DMS114 treated with DMSO at 0.1 percent for 48 hours (cell line): ENCODE data around the gene SLCO2A1.
"Not testable (repeated sequence)": the region's sequence is repeated elsewhere in the genome, so short reads cannot be mapped to it uniquely, and the experiment has no call there.

Experiments
- DNase-seq: peaks from one replicate; lab custom pipeline; 2025; ENCODE audit not compliant: unreplicated experiment; lab: John Stamatoyannopoulos, UW

Gene SLCO2A1

DNA sequence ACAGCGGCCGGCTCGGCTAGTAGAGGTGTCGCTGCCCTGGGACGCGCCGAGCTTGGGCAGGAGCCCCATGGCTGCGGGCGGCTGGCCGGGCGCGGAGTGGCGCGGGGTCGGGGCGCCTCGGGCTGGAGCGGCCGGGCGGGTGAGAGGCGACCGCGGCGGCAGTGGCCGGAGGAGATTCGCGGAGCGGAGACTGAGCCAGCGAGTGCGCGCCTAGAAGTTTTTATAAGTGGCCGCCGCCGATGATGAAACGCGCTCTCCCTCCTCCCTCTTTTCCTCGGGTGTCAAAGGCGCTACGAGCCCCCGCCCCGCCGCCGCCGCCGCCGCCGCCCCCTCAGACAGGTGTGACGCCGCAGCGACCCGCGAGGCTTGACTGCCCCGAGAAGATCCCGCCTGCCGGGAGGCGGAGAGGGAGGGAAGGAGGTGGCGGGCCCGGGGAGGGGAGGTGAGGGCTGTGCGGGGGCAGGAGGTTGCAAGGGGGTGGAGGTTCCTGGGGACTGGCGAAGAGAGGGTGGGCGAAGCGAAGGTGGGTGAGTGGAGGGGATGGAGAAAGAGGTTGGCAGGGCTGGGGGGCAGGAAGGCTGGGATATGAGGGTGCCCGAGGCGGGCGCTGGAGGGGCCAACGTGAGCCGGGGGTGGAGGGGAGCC lies at the start of gene SLCO2A1:
Gene SLCO2A1, minus strand, starts transcription at position 192 of the 645 bp plus-strand sequence. Its CDS starts 123 bp downstream, at position 69.
- DNase-seq, result no peak

DNA sequence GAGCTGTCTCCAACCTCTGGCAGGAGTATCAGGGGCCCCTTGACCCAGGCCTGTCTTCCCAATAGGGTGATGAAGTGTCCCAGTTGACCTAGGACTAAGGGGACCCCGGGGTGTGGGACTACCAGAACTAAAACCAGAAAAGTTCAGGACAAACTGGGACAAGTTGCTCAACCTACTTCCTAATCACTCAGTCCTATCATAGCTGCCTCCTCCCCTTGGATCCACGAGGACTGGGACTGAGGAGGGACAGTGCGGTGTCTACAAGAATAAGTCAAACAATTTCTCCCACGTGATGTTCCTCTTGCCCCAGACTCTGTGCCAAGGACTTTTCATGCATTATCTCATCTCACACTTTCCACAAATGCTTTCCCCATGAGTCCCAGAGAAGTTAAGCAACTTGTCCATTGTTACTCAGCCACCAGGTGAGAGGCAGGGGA lies 49.4 kb upstream of the SLCO2A1 start:
- no peak for DNase-seq

DNA sequence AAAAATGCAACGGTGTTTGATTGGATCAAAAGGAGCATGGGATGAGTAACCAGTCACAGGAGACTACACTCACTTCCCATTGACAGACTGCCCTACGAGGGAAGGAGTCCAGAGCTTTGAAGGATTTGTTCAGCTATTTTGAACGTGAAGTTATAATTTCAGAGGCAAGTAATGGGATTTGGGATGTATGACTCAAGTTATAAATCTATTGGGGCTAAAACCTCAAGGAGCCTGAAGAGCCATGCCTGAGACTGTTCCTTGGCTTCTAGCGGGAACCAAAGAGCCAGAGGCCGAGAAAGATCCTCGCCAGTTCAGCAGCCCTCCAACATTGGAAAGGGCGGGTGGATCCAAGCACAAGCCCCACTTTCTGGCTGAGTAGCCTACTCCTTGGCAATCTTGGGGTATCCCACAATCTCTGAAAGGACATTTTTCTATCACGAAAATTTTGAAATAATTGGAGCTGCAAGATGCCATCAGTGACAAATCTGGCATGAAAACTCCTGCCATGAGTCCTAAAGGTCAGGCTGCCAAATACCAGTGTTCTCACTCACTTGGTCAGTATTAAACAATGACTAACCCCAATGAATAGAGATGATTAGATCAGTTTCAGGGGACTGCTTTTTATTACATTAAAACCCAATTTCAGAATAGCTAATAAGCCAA lies 48.6 kb upstream of the SLCO2A1 start:
- no peak for DNase-seq

DNA sequence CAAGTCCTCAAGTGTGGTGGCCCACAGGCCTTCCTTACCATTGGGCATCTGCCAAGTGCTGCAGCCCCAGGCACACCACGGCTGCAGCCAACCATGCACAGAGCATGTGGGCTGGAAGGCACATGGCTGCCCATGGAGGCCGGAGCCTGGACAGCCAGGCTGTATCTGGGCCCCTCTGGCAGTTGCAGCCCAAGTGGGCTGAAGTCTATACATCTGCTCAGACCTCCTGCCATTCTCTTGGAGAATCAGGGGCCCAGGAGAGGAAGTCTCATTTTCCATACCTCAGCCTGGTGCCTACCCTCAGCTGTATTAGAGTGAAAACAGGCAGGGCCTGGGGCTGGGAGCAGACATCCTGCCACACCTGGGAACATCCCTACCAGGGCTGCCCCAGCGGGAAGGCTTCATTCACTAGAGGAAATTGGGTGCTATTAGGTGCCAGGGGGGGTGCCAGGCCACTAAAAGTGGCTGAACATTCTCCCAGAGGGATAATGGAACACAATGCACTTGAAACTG lies 48.0 kb upstream of the SLCO2A1 start:
- DNase-seq, result no peak

DNA sequence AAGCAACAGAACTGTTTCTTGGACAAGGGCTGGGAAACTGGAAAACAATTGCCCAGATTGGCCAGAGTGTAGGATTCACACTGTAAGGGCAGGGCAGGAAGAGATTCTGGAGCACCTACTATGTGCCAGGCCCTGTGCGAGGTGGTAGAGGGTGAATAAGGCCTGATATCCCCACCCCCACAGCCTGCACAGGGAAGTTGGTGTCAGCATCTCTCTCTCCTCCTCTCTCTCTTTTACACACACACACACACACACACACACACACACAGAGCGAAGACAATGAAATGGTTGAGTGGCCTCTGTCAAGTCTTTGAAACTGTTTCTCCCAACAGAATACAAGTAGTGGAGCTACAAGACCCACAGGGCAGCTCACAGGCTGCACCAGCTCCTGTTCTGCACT lies 47.1 kb upstream of the SLCO2A1 start:
- no peak for DNase-seq

DNA sequence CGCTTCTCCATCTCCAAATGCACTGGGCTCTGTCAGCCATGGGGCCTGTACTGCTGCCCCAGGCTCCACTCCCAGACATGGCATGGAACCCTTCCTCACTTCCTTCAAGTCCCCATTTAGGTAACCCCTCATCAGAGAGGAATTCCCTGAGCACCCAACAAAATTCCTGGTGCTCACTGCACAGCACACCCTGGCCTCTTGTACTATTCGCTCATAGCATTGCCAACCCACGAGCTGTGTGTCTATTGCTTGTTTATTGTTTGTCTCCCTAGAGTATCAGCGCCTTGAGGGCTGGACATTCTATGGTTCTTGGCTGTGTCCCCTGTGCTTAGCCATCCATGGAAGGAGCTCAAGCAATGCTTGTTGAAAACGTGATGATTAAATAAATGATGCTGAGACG lies 46.1 kb upstream of the SLCO2A1 start:
- no peak for DNase-seq

DNA sequence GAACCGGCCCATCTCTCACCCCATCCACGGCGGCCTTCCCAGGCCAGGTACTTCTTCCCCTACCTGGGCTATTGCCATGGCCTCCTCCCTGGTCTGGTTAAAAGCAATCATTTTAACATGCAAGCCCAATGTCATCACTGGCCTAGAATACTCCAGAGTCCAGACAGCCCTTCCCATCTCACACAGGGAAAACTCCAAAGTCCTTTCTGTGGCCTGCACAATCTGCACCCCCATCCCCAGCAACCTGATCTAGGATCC lies 45.8 kb upstream of the SLCO2A1 start:
- no peak for DNase-seq

DNA sequence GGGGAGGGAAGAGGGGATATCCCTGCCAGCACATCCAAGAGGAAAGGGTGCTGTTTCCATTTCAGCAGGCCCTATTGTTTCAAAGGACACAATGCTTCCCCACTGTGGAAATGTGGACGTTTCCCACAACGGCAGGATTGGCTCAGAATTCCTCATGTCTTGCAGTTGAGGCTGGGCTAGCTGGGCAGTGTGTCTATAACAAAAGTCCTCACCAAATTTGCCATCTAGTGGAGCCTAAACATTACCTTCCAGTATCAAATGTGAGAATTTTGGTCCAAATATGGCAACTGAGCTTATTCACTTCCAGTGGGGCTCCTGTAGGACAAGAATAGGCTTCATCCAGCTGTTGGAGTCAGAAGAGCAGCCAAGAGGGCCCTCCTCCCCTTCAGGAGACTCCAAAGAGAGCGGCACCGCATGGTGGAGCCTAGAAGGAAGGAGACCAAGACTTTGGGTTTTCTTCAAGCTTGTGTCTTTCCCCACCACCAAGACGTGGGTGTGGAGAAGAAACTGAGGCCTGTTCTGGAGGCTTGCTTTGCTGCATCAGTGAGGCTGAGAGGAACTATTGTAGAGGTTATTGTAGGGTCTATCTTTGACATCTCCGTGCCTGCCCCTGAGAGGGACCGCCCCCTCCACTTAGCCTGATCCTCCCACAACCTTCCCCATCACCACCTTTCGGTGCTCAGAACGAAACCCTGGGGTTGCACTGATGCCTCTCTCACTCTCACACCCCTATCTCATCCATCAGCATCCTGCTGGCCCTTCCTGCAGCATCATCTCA lies 45.3 kb upstream of the SLCO2A1 start:
- no peak for DNase-seq

DNA sequence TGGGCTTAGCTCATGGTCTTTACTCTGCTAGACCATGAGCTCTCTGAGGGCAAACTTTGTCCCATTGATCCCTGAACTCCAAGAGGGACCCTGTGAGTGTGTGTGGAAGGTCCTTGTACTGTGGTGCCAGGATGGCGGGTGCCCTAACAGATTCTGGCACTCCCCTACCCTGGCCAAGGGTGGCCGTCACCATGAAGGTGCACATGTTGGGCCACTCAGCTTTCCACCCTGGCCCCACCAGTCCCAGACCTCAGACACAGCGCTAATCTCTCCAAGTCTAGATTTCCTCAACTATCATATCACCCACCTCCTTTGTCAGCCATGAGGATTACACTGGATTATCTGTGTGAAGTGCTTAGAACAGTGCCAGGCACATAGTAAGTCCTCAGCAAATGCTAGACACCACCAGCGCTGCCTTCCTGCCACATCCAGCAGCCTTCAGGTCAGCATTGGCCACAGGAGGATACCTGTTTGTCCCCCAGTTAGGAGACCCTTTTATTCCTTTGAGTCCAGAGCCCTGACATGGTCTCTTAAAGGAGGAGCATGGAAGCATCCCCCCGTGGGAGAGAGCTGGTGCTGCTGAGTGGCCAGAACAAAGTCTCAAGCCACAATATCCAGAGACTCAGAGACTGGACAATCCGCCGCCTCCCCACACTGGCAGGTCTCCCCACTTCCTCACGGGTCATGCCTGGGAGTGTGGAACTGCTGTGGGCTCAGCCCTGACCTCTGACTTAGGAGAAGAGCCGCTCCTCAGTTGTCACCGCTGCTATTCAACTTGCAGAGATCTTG lies 44.5 kb upstream of the SLCO2A1 start:
- no peak for DNase-seq

DNA sequence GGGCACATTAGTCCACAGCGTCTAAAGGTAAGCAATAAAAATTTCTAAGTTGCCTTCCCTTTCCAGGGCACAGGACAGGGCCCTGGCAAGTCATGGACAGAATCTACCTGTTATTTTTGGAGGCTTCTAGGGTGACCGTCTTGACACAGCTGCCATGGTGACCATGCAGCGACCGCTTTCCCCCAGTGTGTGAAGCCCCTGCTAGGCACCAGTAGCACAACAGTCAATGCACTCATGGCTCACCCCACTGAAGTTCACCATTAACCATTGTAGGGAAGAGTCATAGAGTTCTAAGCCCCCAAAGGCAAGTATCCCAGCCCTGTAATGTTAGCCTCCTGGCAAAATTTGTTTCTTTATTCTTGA lies 43.8 kb upstream of the SLCO2A1 start:
- no peak for DNase-seq

DNA sequence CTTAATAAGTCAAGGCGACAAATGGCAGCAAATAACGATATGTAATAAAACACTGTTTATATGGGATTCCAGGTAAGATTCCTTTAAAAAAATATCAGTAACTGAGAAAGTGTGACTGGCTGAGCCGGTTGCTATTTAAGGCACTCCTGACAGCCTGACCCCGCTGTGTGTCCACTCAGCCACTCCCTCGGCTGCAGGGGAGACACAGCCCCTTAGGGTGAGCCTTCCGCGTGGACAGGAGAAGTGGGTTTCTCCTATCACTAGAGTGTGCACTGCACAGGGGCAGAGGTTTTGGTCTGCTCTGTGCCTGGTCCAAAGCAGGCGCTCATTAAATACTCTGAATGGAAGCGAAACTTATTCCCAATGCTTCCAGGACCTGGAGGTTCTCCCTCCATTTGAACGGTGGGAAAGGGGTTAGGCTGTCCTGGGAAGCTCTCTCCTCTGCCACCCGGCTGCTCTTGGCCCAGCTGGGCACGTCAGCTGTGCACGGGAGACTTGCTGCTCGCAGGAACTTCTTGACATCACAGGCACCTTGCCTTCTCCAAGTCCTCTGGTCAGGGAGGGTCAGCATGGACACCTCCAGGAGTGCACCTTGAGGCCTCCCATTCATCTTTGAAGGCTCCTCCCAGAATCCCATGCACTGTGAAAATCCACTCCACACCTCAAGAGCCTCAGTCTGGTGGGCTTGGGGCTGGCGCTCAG lies 43.3 kb upstream of the SLCO2A1 start:
- DNase-seq, result no peak

DNA sequence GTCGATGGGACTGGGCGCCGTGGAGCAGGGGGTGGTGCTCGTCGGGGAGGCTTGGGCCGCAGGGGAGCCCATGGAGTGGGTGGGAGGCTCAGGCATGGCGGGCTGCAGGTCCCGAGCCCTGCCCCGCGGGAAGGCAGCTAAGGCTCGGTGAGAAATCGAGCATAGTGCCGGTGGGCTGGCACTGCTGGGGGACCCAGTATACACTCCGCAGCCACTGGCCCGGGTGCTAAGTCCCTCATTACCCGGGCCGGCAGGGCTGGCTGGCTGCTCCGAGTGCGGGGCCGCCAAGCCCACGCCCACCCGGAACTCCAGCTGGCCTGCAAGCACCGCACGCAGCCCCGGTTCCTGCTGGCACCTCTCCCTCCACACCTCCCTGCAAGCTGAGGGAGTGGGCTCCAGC lies 40.6 kb upstream of the SLCO2A1 start:
- DNase-seq, result not testable (repeated sequence)

DNA sequence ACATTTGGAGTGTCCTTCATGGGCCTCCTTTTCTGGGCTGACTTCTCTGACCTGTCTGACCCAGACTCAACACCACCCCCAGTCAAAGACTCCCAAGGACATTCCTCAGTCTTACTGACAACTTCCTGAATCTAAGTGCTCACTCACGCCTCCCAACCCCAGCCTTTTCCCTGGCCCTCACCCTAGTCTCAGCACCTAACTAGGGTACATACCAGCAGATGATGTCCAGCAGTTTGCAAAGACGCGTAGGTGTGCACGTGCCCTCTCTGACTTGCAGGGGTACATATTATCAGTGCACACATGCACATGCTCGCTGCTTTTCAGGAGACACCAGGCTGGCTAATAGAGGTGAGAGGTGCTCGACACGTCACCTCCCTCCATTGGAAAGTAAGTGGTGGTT lies 38.7 kb upstream of the SLCO2A1 start:
- DNase-seq, result no peak

DNA sequence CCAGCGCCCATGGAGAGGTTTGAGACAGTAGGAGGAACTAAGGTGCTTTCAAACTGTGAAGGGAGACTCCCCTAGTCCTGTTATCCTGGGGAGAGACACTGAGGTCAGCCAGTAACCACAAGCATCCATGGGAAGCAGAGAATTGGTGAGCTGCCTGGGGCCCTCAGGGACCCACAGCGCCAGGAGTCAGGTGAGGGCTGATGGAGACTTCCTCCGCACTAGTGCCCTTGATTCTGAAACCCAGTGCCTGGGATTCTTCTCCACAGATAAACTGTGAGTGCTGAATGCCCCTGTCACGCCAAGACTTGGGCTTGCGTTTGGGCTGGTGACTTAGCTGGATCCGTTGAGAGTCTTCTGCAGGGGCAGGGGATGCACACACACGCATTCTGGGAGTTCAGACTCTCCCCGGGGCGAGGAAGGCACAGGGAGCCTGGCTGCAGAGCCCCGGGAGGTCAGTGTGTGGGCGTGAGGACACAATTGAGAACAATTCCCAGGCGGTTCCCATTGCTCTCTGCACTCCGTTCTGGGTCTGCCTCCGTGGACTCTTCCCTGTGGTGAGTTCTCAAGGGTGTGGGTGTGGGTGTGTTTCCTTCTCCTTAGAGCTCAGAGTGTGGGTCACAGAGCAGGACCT lies 37.9 kb upstream of the SLCO2A1 start:
- DNase-seq, result no peak

DNA sequence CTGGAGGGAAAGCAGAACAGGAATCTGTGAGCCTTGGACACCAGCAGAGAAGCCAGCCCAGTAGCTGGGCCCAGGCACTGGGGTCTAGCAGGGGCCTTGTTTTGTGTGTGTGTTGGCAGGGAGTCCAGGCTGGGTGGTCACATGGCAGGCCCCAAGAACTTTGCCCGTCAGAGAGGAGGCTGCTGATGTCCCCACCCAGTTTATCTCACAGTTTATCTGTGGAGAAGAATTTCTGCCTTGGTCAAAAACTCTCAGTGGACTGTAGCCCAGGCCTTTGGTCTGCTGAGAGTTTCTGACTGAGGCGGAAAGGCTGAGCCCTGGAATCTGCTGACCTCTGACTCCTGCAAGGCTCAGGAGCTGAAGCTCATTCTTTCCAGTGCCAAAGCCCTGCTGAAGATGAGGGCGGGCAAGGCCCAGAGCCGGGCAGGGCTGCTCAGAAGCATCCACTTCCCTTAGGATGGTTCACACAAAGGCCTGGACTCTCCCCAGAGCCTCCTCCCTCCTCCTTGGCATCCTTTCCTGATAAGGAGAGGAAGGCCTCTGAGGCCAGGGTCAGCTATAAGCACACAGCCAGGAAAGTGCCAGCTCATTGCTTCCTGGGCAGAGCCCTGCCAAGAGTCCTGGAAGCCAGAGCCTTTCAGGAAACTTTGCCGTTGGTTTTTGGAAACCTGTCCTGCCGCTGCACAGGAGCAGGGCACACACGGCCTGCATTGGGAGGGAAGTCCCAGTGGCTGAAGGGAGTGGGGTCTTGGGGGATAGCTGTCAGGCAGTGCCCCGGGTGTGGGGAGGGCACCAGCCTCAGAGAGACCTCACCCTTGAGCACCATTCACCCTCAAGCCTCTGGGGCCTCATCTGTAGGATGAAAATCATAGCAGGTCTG lies 37.2 kb upstream of the SLCO2A1 start:
- DNase-seq, result no peak

DNA sequence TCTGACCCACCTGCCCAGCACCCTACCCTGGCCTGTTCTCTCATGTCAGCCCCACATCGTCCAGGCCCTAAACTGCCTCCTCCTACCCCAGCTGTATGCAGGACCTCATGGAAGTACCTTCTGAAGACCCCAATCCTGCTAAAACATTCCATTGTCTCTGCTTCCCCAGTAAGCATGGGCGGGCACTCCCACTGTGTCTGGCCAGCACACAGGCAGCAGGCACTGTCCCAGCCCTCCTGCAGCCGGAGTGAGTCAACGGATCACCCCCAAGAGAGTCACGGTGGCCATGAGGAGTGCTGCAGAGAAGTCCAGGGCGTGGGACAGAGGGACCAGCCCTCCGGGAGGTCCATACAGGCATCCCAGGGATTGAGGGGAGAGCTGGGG lies 36.4 kb upstream of the SLCO2A1 start:
- DNase-seq, result no peak

DNA sequence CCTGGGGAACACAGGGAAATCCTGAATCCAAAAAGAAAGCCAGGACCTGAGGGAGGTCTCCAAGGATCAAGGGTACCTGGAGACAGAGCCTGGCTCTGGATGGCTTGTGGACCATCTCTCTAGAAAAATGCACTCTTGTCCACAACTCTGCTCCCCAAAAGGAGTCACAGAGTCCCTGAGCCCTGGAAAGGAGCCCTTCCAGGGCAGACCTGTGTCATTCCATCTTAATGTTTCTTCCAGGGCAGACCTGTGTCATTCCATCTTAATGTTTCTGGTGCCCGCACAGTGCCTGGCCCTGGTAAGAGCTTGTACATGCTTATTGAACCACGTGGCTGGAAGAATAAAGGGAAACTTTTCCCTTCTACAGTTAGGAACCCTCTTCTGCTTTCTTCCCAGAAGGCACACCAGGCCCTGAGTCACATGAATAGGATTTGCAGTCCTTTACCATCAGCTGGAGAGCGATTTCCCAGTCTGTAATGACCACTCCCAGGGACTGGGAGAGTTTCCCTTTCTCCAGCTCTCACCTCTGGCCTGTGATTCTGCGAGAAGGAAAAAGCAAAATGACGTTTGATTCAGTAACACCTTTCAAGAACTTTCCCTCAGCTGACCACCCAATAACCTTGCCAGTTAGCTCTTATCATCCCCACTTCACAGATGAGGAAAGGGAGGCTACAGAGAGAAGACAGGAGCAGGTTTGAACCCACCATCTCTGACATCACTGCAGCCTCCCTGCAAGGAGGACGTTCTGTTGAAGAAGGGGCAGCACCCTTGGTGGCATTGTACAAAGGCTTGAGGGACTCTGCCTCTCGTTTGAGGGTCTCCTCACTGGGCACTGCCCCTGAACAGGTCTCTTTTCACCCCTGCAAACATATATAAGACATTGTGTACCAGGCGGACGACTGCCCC lies 35.8 kb upstream of the SLCO2A1 start:
- no peak for DNase-seq

DNA sequence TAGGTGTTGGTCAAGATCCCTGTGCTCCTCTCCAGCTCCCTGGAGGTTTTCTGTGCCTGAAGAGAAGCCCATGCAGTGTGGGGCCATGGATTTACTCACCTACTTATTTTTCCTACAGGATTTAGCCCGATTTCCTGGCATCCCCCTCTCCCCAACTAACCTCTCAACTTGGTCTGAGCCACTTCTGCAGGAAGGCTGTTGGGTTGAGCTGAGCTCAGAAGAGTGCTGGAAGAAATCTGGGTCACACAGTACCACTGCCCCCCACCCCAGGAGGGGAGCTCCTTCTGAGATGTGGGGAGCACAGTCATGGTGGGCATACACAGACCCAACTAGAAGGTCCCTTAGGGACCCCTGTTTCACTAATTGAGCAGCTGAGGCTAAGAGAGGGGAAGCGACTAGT lies 34.4 kb upstream of the SLCO2A1 start:
- DNase-seq, result no peak
